A549 (cell line): Measurements from ENCODE around the gene LZTFL1. TPM values are rescaled to one million over a fixed set of nuclear protein-coding genes. Genes with fewer than 3 reads are reported as not detected.

Experiments
- ATAC-seq, 2 experiments: fragments of 200-7000 bp in 1 of 2; fragments of >200 bp in 1 of 2; cut with Nextera tagmentation in 1 of 2; cut with Tn5 transposase in 1 of 2; 3 replicates each; pipeline versions ENCODE4 v1.8.0 to v1.9.1; 2018 to 2020; ENCODE audit warnings: mild to moderate bottlenecking in 1 of 2, moderate library complexity in 1 of 2
- CTCF ChIA-PET: fragments of 300-600 bp; sonication (Branson Sonifier 250); formaldehyde crosslinking; extraction: SDS; loops from one replicate; lab custom pipeline; 2021; ENCODE audit warnings: antibody characterized with exemption, inconsistent platforms; lab: Yijun Ruan, JAX
- POLR2A ChIA-PET: fragments of 350-600 bp; formaldehyde crosslinking; extraction: SDS; loops from one replicate; lab custom pipeline; 2021; ENCODE audit warnings: antibody characterized with exemption, inconsistent platforms; lab: Yijun Ruan, JAX
- DNase-seq, 2 experiments: peaks; one replicate each; pipeline versions ENCODE4 v3.0.0 to v3.0.0-alpha.2; 2011 to 2016; ENCODE audit warnings: low read depth in 1 of 2, low spot score in 1 of 2
- FAIRE-seq: peaks from 2 replicates; lab custom pipeline; 2011; peaks lifted over from hg19 to GRCh38; lab: Jason Lieb, UNC
- H3K27ac ChIP-seq, 2 experiments: fragments of >200 bp; sonication (Bioruptor Twin); formaldehyde crosslinking; 3 replicates each; pipeline ENCODE4 v1.5.1; 2016 to 2017
- H3K4me1 ChIP-seq: fragments of >200 bp; sonication (Bioruptor Twin); formaldehyde crosslinking; 3 replicates; pipeline ENCODE4 v1.6.1; 2016
- H3K4me2 ChIP-seq: fragments of >200 bp; sonication (Bioruptor Twin); formaldehyde crosslinking; 3 replicates; pipeline ENCODE4 v1.6.1; 2016
- H3K4me3 ChIP-seq: fragments of >200 bp; sonication (Bioruptor Twin); formaldehyde crosslinking; 3 replicates; pipeline ENCODE4 v1.5.1; 2016
- H3K9me3 ChIP-seq: fragments of >200 bp; sonication (Bioruptor Twin); formaldehyde crosslinking; 3 replicates; pipeline ENCODE4 v1.6.1; 2016
- ATOH8 ChIP-seq: fragments of 250-450 bp; sonication (Bioruptor Pico); IDR thresholded peaks from 2 replicates; pipeline ENCODE4 v1.5.0; 2020; ENCODE audit warnings: low read depth, mild to moderate bottlenecking, moderate library complexity
- BHLHE40 ChIP-seq: IDR thresholded peaks from 2 replicates; pipeline ENCODE4 v1.6.1; 2012; ENCODE audit warnings: low read depth, low read length, inconsistent platforms
- E2F6 ChIP-seq: IDR thresholded peaks from 2 replicates; pipeline ENCODE4 v1.6.1; 2012; ENCODE audit warnings: low read depth, borderline replicate concordance
- FOXS1 ChIP-seq: fragments of 250-450 bp; sonication (Bioruptor Pico); IDR thresholded peaks from 2 replicates; pipeline ENCODE4 v1.5.0; 2020; ENCODE audit warnings: mild to moderate bottlenecking, moderate library complexity
- HDAC2 ChIP-seq: fragments of 200-600 bp; sonication (generic); IDR thresholded peaks from 2 replicates; pipeline ENCODE4 v1.6.1; 2016
- HEYL ChIP-seq: fragments of 250-450 bp; sonication (Bioruptor Pico); IDR thresholded peaks from 2 replicates; pipeline ENCODE4 v1.8.0; 2021; ENCODE audit warnings: mild to moderate bottlenecking, moderate library complexity
- HMGXB4 ChIP-seq: fragments of 250-450 bp; sonication (Bioruptor Pico); IDR thresholded peaks from 2 replicates; pipeline ENCODE4 v1.5.0; 2021; ENCODE audit warnings: mild to moderate bottlenecking, moderate library complexity, borderline replicate concordance
- HOXA7 ChIP-seq: fragments of 250-450 bp; sonication (Bioruptor Pico); IDR thresholded peaks from 2 replicates; pipeline ENCODE4 v1.5.0; 2020; ENCODE audit warnings: mild to moderate bottlenecking, moderate library complexity
- HOXB13 ChIP-seq: fragments of 250-450 bp; sonication (Bioruptor Pico); IDR thresholded peaks from 2 replicates; pipeline ENCODE4 v1.5.0; 2020; ENCODE audit warnings: low read depth, mild to moderate bottlenecking, moderate library complexity
- JUN ChIP-seq, 2 experiments: fragments of >200 bp; sonication (Bioruptor Twin); formaldehyde crosslinking; IDR thresholded peaks; 2 replicates in 1 of 2; 3 replicates in 1 of 2; pipeline ENCODE4 v1.6.1; 2016 to 2017
- JUNB ChIP-seq: fragments of >200 bp; sonication (Bioruptor Twin); formaldehyde crosslinking; IDR thresholded peaks from 2 replicates; pipeline ENCODE4 v1.6.1; 2016
- MAX ChIP-seq: IDR thresholded peaks from 2 replicates; pipeline ENCODE4 v1.6.1; 2012
- MAZ ChIP-seq: fragments of 150-350 bp; IDR thresholded peaks from 2 replicates; pipeline ENCODE4 v1.6.1; 2014; ENCODE audit warnings: antibody characterized with exemption, low read depth, low read length, borderline replicate concordance
- MYC ChIP-seq: IDR thresholded peaks from 2 replicates; pipeline ENCODE4 v1.6.1; 2012; ENCODE audit warnings: mild to moderate bottlenecking, inconsistent platforms, low read length, improper control_type of control experiment, borderline replicate concordance
- PHF8 ChIP-seq: fragments of 200-600 bp; sonication (generic); IDR thresholded peaks from 2 replicates; pipeline ENCODE4 v1.6.1; 2016; ENCODE audit warnings: low read depth, mild to moderate bottlenecking, antibody characterized with exemption, moderate library complexity, borderline replicate concordance
- POLR2A ChIP-seq: IDR thresholded peaks from 2 replicates; pipeline ENCODE4 v1.6.1; 2012; ENCODE audit warnings: mild to moderate bottlenecking, low read length
- RAD21 ChIP-seq, 2 experiments: fragments of >200 bp in 1 of 2; sonication (Bioruptor Twin) in 1 of 2; formaldehyde crosslinking in 1 of 2; IDR thresholded peaks in 1 of 2; conservative IDR thresholded peaks in 1 of 2; 2 replicates in 1 of 2; 3 replicates in 1 of 2; pipeline ENCODE4 v1.6.1; 2012 to 2018; ENCODE audit warnings: inconsistent platforms in 1 of 2
- RCOR1 ChIP-seq: fragments of 150-350 bp; IDR thresholded peaks from 2 replicates; pipeline ENCODE4 v1.6.1; 2014; ENCODE audit warnings: antibody characterized with exemption, low read length, low read depth
- REST ChIP-seq: fragments of 200-600 bp; sonication (generic); IDR thresholded peaks from 2 replicates; pipeline ENCODE4 v1.6.1; 2016; ENCODE audit warnings: antibody characterized with exemption, mild to moderate bottlenecking, moderate library complexity
- RNF2 ChIP-seq: fragments of 200-600 bp; sonication (generic); IDR thresholded peaks from 2 replicates; pipeline ENCODE4 v1.6.1; 2016; ENCODE audit warnings: low read depth, mild to moderate bottlenecking, antibody characterized with exemption, moderate library complexity, borderline replicate concordance
- USF2 ChIP-seq: fragments of 450-650 bp; IDR thresholded peaks from 2 replicates; pipeline ENCODE4 v1.6.1; 2014; ENCODE audit warnings: antibody characterized with exemption
- ZC3H11A ChIP-seq: fragments of 450-650 bp; IDR thresholded peaks from 2 replicates; pipeline ENCODE4 v1.6.1; 2014; ENCODE audit warnings: antibody characterized with exemption, mild to moderate bottlenecking
- ZFP36 ChIP-seq: fragments of 450-650 bp; IDR thresholded peaks from 2 replicates; pipeline ENCODE4 v1.6.1; 2014; ENCODE audit warnings: borderline replicate concordance; ENCODE audit not compliant: partially characterized antibody
- ZNF302 ChIP-seq: fragments of 250-450 bp; sonication (Bioruptor Pico); IDR thresholded peaks from 2 replicates; pipeline ENCODE4 v1.9.0; 2021; ENCODE audit warnings: inconsistent platforms, mild to moderate bottlenecking, moderate library complexity
- ZSCAN20 ChIP-seq: fragments of 250-450 bp; sonication (Bioruptor Pico); IDR thresholded peaks from 2 replicates; pipeline ENCODE4 v1.8.0; 2022; ENCODE audit warnings: mild to moderate bottlenecking, moderate library complexity
- WGBS: methylation state at CpG from one replicate; pipeline ENCODE4 v1.1.6; 2017; ENCODE audit errors: missing lambda C conversion rate; 5-methylcytosine and 5-hydroxymethylcytosine counted together
- polyA plus RNA-seq, 4 experiments: library from polyadenylated mRNA; depleted of rRNA in 3 of 4; stranded (reverse); fragments of >200 nt; fragmentation: RNase III in 1 of 4; extraction: RNeasy Plus Mini Kit Qiagen cat#74134 plus additional on column Dnase treatment in 1 of 4; gene quantifications; 2 replicates in 3 of 4; 3 replicates in 1 of 4; pipeline ENCODE4 v1.2.3, GENCODE V29; 2011 to 2017

The LZTFL1 gene
- polyA plus RNA-seq, 2 of the 4 experiments (the other 2 are of a cell fraction) = 10.8 to 25.0 TPM

- FAIRE-seq (no peak), ATAC-seq (no peak), DNase-seq (no peak)
- Histone ChIP-seq H3K4me3 (no peak overlapping the region), H3K4me2 (no peak overlapping the region), H3K27ac (no peak overlapping the region), H3K4me1 (no peaks in the 10 kb centered on the region), H3K9me3 (no peaks in the 10 kb centered on the region)
- WGBS = 57% methylated on average over 7 of the region's 8 CpGs
- POLR2A ChIA-PET = no interaction called here
- TF ChIP-seq HMGXB4 (CRISPR knock-in tag) (no peak), ZNF302 (CRISPR knock-in tag) (no peak), HDAC2 (no peak), ZC3H11A (no peak), ZSCAN20 (CRISPR knock-in tag) (no peak), E2F6 (no peak), MAX (no peak), REST (no peak), ATOH8 (CRISPR knock-in tag) (no peak), POLR2A (no peak), RCOR1 (no peak), BHLHE40 (no peak), MYC (no peak), HOXB13 (no peak), RNF2 (no peak)
- CTCF ChIA-PET = interaction anchor here (0.7 kb wide), 1 partner anchor 389 kb away, joined by 3 read pairs; no protein-coding TSS in a partner anchor
Measured at GRCh38 chr3:45881078-45882022, 39.4 kb upstream of the LZTFL1 start.

GRCh38 chr3:45880725-45881077 lies 38.8 kb upstream of the LZTFL1 start:
- TF ChIP-seq HOXA7 = no peak
- TF ChIP-seq ZSCAN20 (CRISPR knock-in tag) = no peak
- no peak for TF ChIP-seq USF2
- TF ChIP-seq JUNB = no peak
- no peak for TF ChIP-seq JUN (IDR thresholded peaks at IDR 0.05)
- no peak for TF ChIP-seq HDAC2
- TF ChIP-seq HEYL (CRISPR knock-in tag) = no peak
- no peak for TF ChIP-seq PHF8
- no peak for TF ChIP-seq ATOH8 (CRISPR knock-in tag)
- TF ChIP-seq FOXS1 = no peak
- TF ChIP-seq RAD21 (conservative IDR thresholded peaks at IDR 0.05 in 1 of 2, IDR thresholded peaks at IDR 0.05 in 1 of 2) = no peak
- no peak for TF ChIP-seq MYC
- no peak for TF ChIP-seq HOXB13
- TF ChIP-seq ZFP36 = no peak
- no peak for TF ChIP-seq MAZ
- DNase-seq (no peak), ATAC-seq (no peak), FAIRE-seq (no peak)
- CTCF ChIA-PET = no interaction called here
- H3K4me3 ChIP-seq = no peak overlapping the region
- no peaks in the 10 kb centered on the region for H3K4me1 ChIP-seq
- H3K9me3 ChIP-seq = no peaks in the 10 kb centered on the region
- no peak overlapping the region for H3K4me2 ChIP-seq
- WGBS = 55% methylated on average over 3 of the region's 3 CpGs
- POLR2A ChIA-PET = no interaction called here
- H3K27ac ChIP-seq = no peak overlapping the region
